GM18502 (cell line): ENCODE measurements around the gene GRIK4.

Experiments
- ATAC-seq: cut with Tn5 transposase; IDR thresholded peaks from one replicate; pipeline ENCODE4 v1.9.1; 2021; ENCODE audit warnings: mild to moderate bottlenecking; ENCODE audit not compliant: unreplicated experiment, poor library complexity

Gene GRIK4

DNA sequence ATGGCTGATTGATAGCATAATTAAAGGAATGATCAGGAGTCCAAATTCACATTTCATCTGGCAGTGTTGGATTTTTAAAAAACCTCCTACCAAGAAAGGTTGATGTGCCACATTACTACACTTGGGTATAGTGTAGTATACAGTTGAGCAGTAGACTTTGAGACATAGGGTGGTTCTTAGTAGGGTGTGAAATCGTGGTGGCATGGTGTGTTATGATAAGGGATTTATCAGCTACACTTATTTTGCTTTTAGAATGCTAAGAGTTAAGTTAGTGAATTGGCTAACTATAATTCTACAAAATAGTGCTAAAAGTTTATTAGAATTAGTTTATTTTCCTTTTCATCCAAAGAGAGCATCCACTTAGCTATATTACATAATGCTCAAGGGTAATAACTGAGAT, 525.5 kb downstream of the GRIK4 start:
- ATAC-seq, result no peak
